ENCODE results near the gene DMAC1. TPM values are rescaled to one million over a fixed set of nuclear protein-coding genes. Genes with fewer than 3 reads are reported as not detected.

The DMAC1 gene
- polyA plus RNA-seq, 2 of the 4 experiments (the other 2 are of a cell fraction) = 34.3 to 58.9 TPM

- CTCF ChIA-PET = no interaction called here
- H3K4me2 ChIP-seq = no peak overlapping the region
- ATAC-seq (no peak), FAIRE-seq (no peak), DNase-seq (ENCODE audit: low read depth in 1 of 2, low spot score in 1 of 2) (no peak)
- TF ChIP-seq PBX3 (IDR thresholded peaks at IDR 0.05) = no peak
- TF ChIP-seq HOXA7 (CRISPR knock-in tag; IDR thresholded peaks at IDR 0.05) = no peak
- no peak for TF ChIP-seq RNF2 (IDR thresholded peaks at IDR 0.05; ENCODE audit: borderline replicate concordance, low read depth)
- no peak for TF ChIP-seq CBX8 (IDR thresholded peaks at IDR 0.05)
- no peak for TF ChIP-seq TFCP2L1 (CRISPR knock-in tag; IDR thresholded peaks at IDR 0.05)
- no peak for TF ChIP-seq CTCF (IDR thresholded peaks at IDR 0.05)
- no peak for TF ChIP-seq CEBPB (IDR thresholded peaks at IDR 0.05)
- TF ChIP-seq BHLHE40 (IDR thresholded peaks at IDR 0.05; ENCODE audit: low read depth, low read length) = no peak
- TF ChIP-seq NPAS2 (CRISPR knock-in tag; IDR thresholded peaks at IDR 0.05; ENCODE audit: borderline replicate concordance) = no peak
- TF ChIP-seq EP300 (IDR thresholded peaks at IDR 0.05) = no peak
- TF ChIP-seq ELK1 (IDR thresholded peaks at IDR 0.05; ENCODE audit: low read depth, low read length) = no peak
- TF ChIP-seq, protein P1, sequence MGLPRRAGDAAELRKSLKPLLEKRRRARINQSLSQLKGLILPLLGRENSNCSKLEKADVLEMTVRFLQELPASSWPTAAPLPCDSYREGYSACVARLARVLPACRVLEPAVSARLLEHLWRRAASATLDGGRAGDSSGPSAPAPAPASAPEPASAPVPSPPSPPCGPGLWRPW (IDR thresholded peaks at IDR 0.05) = no peak
- POLR2A ChIA-PET = no interaction called here
- H3K27ac ChIP-seq = no peak overlapping the region
- H3K9me3 ChIP-seq = no peaks in the 10 kb centered on the region
- H3K4me1 ChIP-seq = no peaks in the 10 kb centered on the region
- H3K4me3 ChIP-seq = no peak overlapping the region
- 0% methylated on average over 3 of the region's 3 CpGs for WGBS (ENCODE audit: missing lambda C conversion rate)
Observed at GRCh38 chr9:7811677-7812076, 12.1 kb upstream of the DMAC1 start.

GRCh38 chr9:7802666-7803065 lies 3.1 kb upstream of the DMAC1 start:
- ChIA-PET POLR2A (no interaction called here), CTCF (no interaction called here)
- no peak for TF ChIP-seq RNF2 (IDR thresholded peaks at IDR 0.05; ENCODE audit: borderline replicate concordance, low read depth)
- no peak for TF ChIP-seq KDM5A (IDR thresholded peaks at IDR 0.05)
- TF ChIP-seq CEBPB (IDR thresholded peaks at IDR 0.05) = no peak
- TF ChIP-seq EP300 (IDR thresholded peaks at IDR 0.05) = no peak
- no peak for TF ChIP-seq HDAC2 (IDR thresholded peaks at IDR 0.05)
- TF ChIP-seq SMC3 (IDR thresholded peaks at IDR 0.05) = no peak
- TF ChIP-seq ZSCAN20 (CRISPR knock-in tag; IDR thresholded peaks at IDR 0.05) = no peak
- no peak for TF ChIP-seq RCOR1 (IDR thresholded peaks at IDR 0.05; ENCODE audit: low read depth, low read length)
- TF ChIP-seq TP53 (CRISPR knock-in tag; IDR thresholded peaks at IDR 0.05) = no peak
- no peak for TF ChIP-seq ZC3H11A (IDR thresholded peaks at IDR 0.05)
- no peak for TF ChIP-seq FOXS1 (CRISPR knock-in tag; IDR thresholded peaks at IDR 0.05)
- no peak for TF ChIP-seq ZNF302 (CRISPR knock-in tag; IDR thresholded peaks at IDR 0.05)
- no peak for TF ChIP-seq JUN (IDR thresholded peaks at IDR 0.05)
- peaks cover 6% of the 10 kb centered on the region for H3K4me1 ChIP-seq
- H3K27ac ChIP-seq = no peak overlapping the region
- ATAC-seq (no peak), DNase-seq (ENCODE audit: low read depth in 1 of 2, low spot score in 1 of 2) (no peak), FAIRE-seq (no peak)
- H3K9me3 ChIP-seq = no peaks in the 10 kb centered on the region
- H3K4me3 ChIP-seq = no peak overlapping the region
- no peak overlapping the region for H3K4me2 ChIP-seq

- CTCF ChIA-PET = no interaction called here
- POLR2A ChIA-PET = no interaction called here
- Histone ChIP-seq H3K27ac (peak overlapping the region; percentile 82 to 99), H3K4me2 (peak overlapping the region; percentile 91), H3K9me3 (no peaks in the 10 kb centered on the region), H3K4me3 (peak overlapping the region; percentile 67), H3K4me1 (peaks cover 6% of the 10 kb centered on the region)
- peak; percentile 57 to 62; a peak in 5 of 6 replicates for ATAC-seq
- DNase-seq (ENCODE audit: low read depth in 1 of 2, low spot score in 1 of 2) = peak in 1 of 2 experiments; percentile 11
- WGBS (ENCODE audit: missing lambda C conversion rate) = 56% methylated on average over 5 of the region's 8 CpGs
- FAIRE-seq = no peak
- TF ChIP-seq REST (IDR thresholded peaks at IDR 0.05) (peak; percentile 50; the same call in 1 of the 2 replicates), KDM1A (IDR thresholded peaks at IDR 0.05; ENCODE audit: low read depth) (no peak)
Observed at GRCh38 chr9:7799944-7800285, 337 bp upstream of the DMAC1 start.
